Peyer's patch (tissue), 4 donors: ENCODE data around the gene FLT3LG.

Source experiments
- CTCF ChIP-seq, 6 experiments: fragments of 450-650 bp in 4 of 6; fragments of 200-600 bp in 2 of 6; sonication (generic) in 1 of 6; IDR thresholded peaks; one replicate each; pipeline ENCODE4 v1.5.1; 2017 to 2019; ENCODE audit warnings: antibody characterized with exemption in 6 of 6, mild to moderate bottlenecking in 3 of 6, moderate library complexity in 1 of 6
- POLR2A ChIP-seq, 2 donors: fragments of 450-650 bp; IDR thresholded peaks; one replicate each; pipeline ENCODE4 v1.5.1; 2017; ENCODE audit warnings: antibody characterized with exemption in 2 of 2, mild to moderate bottlenecking in 2 of 2, moderate library complexity in 2 of 2

DNA sequence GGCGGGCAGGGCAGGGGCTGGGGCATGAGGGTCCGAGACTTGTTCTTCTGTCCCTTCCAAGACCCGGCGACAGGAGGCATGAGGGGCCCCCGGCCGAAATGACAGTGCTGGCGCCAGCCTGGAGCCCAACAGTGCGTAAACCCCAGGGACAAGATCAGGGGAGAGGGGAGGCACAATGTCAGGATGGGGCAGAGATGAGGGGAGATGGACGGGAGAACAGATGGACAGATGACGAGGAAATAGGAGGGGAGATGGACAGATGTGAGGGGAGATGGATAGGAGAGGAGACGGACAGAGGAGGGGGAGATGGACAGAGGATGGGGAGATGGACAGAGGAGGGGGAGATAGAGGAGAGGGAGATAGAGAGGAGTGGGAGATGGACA is 518 bp downstream of the FLT3LG start:
- TF ChIP-seq POLR2A (IDR thresholded peaks at IDR 0.05) (no peak), CTCF (IDR thresholded peaks at IDR 0.05) (no peak)
